PFSK-1 (cell line): ENCODE data around the gene DAB2IP.

Experiments used
- FOXP2 ChIP-seq: optimal IDR thresholded peaks from 2 replicates; pipeline ENCODE3; 2011; ENCODE audit warnings: borderline replicate concordance, control low read depth, inconsistent platforms; ENCODE audit not compliant: insufficient read depth; ENCODE audit errors: extremely low read length, extremely low read depth
- POLR2AphosphoS5 ChIP-seq: IDR thresholded peaks from 2 replicates; pipeline ENCODE4 v1.6.1; 2012; ENCODE audit warnings: low read depth, mild to moderate bottlenecking, control low read depth, low read length, moderate library complexity
- SIN3A ChIP-seq: IDR thresholded peaks from 2 replicates; pipeline ENCODE4 v1.6.1; 2012; ENCODE audit warnings: mild to moderate bottlenecking, low read length, moderate library complexity, borderline replicate concordance; ENCODE audit not compliant: insufficient read depth
- TAF1 ChIP-seq: IDR thresholded peaks from 2 replicates; pipeline ENCODE4 v1.6.1; 2012; ENCODE audit warnings: low read length, control low read depth, borderline replicate concordance; ENCODE audit not compliant: insufficient read depth
- TF ChIP-seq, protein P1 (sequence below), 2 experiments: IDR thresholded peaks; 2 replicates each; pipeline versions ENCODE4 v1.6.1 to v1.8.0; 2011 to 2012; ENCODE audit warnings: low read depth in 2 of 2, low read length in 2 of 2, control low read depth in 1 of 2, inconsistent platforms in 1 of 2, mild to moderate bottlenecking in 1 of 2, moderate library complexity in 1 of 2; ENCODE audit not compliant: insufficient read depth in 1 of 2

DNA sequence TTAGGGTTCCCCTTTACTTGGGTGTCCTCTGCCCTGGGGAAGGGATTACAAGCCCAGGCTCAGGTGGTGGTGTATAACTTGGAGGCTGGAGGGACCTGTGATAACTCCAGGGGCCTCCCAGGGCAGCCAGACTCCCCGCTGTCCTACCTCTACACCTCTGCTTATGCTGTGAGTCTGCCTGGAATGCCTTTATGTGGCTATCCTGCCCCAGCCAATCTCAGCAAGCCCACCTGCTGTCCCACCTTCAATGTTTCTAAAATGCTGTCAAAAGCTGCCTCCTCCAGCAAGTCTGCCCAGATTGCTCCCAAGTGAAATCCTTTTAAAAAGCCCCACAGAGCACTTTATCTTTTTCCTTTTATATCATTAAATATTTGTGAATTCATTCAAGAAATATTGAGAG, 39.3 kb downstream of the DAB2IP start:
- TF ChIP-seq SIN3A: no peak
- TF ChIP-seq TAF1: no peak
- TF ChIP-seq POLR2AphosphoS5: no peak
- TF ChIP-seq, protein P1, sequence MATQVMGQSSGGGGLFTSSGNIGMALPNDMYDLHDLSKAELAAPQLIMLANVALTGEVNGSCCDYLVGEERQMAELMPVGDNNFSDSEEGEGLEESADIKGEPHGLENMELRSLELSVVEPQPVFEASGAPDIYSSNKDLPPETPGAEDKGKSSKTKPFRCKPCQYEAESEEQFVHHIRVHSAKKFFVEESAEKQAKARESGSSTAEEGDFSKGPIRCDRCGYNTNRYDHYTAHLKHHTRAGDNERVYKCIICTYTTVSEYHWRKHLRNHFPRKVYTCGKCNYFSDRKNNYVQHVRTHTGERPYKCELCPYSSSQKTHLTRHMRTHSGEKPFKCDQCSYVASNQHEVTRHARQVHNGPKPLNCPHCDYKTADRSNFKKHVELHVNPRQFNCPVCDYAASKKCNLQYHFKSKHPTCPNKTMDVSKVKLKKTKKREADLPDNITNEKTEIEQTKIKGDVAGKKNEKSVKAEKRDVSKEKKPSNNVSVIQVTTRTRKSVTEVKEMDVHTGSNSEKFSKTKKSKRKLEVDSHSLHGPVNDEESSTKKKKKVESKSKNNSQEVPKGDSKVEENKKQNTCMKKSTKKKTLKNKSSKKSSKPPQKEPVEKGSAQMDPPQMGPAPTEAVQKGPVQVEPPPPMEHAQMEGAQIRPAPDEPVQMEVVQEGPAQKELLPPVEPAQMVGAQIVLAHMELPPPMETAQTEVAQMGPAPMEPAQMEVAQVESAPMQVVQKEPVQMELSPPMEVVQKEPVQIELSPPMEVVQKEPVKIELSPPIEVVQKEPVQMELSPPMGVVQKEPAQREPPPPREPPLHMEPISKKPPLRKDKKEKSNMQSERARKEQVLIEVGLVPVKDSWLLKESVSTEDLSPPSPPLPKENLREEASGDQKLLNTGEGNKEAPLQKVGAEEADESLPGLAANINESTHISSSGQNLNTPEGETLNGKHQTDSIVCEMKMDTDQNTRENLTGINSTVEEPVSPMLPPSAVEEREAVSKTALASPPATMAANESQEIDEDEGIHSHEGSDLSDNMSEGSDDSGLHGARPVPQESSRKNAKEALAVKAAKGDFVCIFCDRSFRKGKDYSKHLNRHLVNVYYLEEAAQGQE (IDR thresholded peaks at IDR 0.05; ENCODE audit: insufficient read depth in 1 of 2, low read depth in 2 of 2, low read length in 2 of 2): no peak
- TF ChIP-seq FOXP2: no peak
